GM12892 (cell line): Measurements from ENCODE around the gene UQCRHL.
A peak's percentile ranks its signal among the peaks of the same experiment; 100 is the strongest.

Experiments
- POLR2A ChIP-seq: IDR thresholded peaks from 2 replicates; pipeline ENCODE4 v1.6.1; 2011; ENCODE audit warnings: low read depth, low read length, control low read depth
- POLR2AphosphoS5 ChIP-seq: IDR thresholded peaks from 2 replicates; pipeline ENCODE4 v1.6.1; 2011; ENCODE audit warnings: low read depth, low read length, control low read depth
- TAF1 ChIP-seq: IDR thresholded peaks from 2 replicates; pipeline ENCODE4 v1.6.1; 2011; ENCODE audit warnings: low read depth, mild to moderate bottlenecking, control low read depth, low read length, borderline replicate concordance

DNA sequence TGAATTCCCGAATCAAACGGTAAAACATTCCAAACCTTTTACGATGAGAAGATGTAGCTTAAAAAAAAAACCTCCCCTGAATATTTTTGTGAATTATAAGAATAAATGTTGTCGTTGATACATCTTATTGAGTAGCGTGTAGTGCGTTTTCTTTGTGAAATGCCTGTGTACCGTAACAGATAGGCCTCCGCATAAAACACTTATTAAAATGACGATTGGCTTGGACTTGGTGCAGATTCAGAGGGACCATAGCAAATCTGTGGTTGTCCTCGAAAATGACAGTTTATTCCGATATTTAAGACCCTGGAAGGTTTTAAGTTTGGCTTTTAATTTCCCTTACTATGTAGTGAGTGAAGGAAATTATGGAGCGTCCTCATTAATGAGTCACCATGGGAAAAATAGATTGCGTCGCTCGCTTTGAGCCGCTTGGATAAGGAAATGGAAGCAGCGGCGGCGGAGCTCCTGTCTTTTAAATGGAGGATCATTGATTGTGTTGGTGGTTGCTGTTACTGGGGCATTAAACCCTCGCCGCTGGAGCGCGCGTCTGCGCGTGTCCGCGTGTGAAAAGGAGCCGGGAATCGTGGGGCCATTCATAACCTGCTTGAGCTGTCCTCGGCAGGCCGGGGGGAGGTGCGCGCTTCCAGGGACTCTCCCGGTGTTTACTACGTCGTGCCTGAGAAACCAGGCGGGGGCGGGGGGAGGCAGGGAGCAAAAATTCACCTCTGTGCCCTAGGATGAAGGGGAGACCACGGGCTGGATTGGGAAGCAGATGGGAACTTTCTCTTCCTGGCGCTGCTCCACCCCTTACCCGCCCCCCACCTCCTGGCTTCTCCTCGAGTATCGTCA lies 41.7 kb upstream of the UQCRHL start:
- TF ChIP-seq TAF1 (peak; percentile 53; the same call in 1 of the 2 replicates), POLR2A (peak; percentile 75), POLR2AphosphoS5 (peak; percentile 58; the same call in 1 of the 2 replicates)
